HepG2 (cell line): ENCODE data around the gene IL1RAPL2.

Source experiments
- ESRRA ChIP-seq: sonication (generic); formaldehyde crosslinking; IDR thresholded peaks from 2 replicates; pipeline ENCODE4 v1.5.1; 2020; ENCODE audit warnings: mild to moderate bottlenecking, low read depth, missing genetic modification reagents
- FOXP1 ChIP-seq, 2 experiments: fragments of 450-650 bp in 1 of 2; IDR thresholded peaks; 2 replicates each; pipeline ENCODE4 v1.6.1; 2017 to 2018; ENCODE audit warnings: antibody characterized with exemption in 1 of 2
- IKZF1 ChIP-seq: fragments of 450-650 bp; IDR thresholded peaks from 2 replicates; pipeline ENCODE4 v1.7.1; 2016
- NAIF1 ChIP-seq: sonication (generic); formaldehyde crosslinking; IDR thresholded peaks from 2 replicates; pipeline ENCODE4 v1.5.0; 2020; ENCODE audit warnings: mild to moderate bottlenecking, missing genetic modification reagents, borderline replicate concordance
- PHF5A ChIP-seq: IDR thresholded peaks from one replicate; pipeline ENCODE4 v1.6.1; 2018; ENCODE audit warnings: low read depth, missing genetic modification reagents; ENCODE audit not compliant: unreplicated experiment
- POLR2A ChIP-seq, 2 experiments: IDR thresholded peaks; 2 replicates each; pipeline ENCODE4 v1.6.1; 2011; ENCODE audit warnings: low read depth in 2 of 2, low read length in 2 of 2, mild to moderate bottlenecking in 1 of 2, moderate library complexity in 1 of 2; ENCODE audit not compliant: insufficient read depth in 1 of 2
- PRDM10 ChIP-seq: sonication (generic); formaldehyde crosslinking; IDR thresholded peaks from 2 replicates; pipeline ENCODE4 v1.4.0; 2020; ENCODE audit warnings: low read depth, missing genetic modification reagents
- TF ChIP-seq, protein P1 (sequence below): sonication (generic); formaldehyde crosslinking; IDR thresholded peaks from 2 replicates; pipeline ENCODE4 v1.5.0; 2020; ENCODE audit warnings: mild to moderate bottlenecking, missing genetic modification reagents, moderate library complexity

GRCh38 chrX:105317117-105317516, 751.1 kb downstream of the IL1RAPL2 start:
- TF ChIP-seq NAIF1 (CRISPR knock-in tag) (no peak), IKZF1 (no peak), FOXP1 (IDR thresholded peaks at IDR 0.05) (no peak), FOXP1 (CRISPR knock-in tag; IDR thresholded peaks at IDR 0.05) (no peak), ESRRA (CRISPR knock-in tag) (no peak), POLR2A (IDR thresholded peaks at IDR 0.05; ENCODE audit: insufficient read depth in 1 of 2, low read depth in 2 of 2, low read length in 2 of 2) (no peak), PRDM10 (CRISPR knock-in tag) (no peak), PHF5A (CRISPR knock-in tag) (no peak)
- TF ChIP-seq, protein P1, sequence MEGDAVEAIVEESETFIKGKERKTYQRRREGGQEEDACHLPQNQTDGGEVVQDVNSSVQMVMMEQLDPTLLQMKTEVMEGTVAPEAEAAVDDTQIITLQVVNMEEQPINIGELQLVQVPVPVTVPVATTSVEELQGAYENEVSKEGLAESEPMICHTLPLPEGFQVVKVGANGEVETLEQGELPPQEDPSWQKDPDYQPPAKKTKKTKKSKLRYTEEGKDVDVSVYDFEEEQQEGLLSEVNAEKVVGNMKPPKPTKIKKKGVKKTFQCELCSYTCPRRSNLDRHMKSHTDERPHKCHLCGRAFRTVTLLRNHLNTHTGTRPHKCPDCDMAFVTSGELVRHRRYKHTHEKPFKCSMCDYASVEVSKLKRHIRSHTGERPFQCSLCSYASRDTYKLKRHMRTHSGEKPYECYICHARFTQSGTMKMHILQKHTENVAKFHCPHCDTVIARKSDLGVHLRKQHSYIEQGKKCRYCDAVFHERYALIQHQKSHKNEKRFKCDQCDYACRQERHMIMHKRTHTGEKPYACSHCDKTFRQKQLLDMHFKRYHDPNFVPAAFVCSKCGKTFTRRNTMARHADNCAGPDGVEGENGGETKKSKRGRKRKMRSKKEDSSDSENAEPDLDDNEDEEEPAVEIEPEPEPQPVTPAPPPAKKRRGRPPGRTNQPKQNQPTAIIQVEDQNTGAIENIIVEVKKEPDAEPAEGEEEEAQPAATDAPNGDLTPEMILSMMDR, result no peak
